T-helper 22 cell (primary cell): ENCODE measurements around the gene FBXO5.

Experiments
- DNase-seq: peaks from one replicate; pipeline ENCODE4 v3.0.0-alpha.2; 2020; ENCODE audit warnings: low read depth

The FBXO5 gene

DNA sequence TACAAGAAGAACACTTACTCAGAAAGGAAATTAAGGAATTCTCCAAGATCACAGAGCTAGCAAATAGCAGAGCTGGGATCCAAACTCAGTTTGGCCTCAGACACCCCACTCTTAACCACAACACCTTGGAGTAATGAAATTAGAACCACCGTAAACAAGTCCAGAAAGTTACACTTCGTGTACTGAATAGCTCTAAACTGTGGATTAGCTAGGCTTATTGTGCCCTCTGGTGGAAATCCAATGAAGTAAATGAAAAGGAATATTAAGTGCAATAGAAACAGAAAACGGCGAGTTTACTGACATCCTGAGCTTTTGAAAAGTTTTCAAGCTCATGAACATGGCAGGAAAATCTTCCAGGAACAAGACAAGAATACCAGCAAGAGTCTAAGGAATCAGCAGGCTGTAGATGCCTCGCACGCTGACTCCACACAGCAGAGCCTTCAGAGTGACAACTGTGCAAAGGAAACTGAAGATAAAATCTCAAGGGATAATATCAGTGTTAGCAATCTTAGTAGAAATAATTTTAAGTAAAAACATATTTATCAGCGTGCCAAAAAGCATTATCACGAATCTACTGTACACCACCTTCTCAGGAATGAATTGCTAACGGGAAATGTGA lies 34.6 kb downstream of the FBXO5 start:
- no peak for DNase-seq

DNA sequence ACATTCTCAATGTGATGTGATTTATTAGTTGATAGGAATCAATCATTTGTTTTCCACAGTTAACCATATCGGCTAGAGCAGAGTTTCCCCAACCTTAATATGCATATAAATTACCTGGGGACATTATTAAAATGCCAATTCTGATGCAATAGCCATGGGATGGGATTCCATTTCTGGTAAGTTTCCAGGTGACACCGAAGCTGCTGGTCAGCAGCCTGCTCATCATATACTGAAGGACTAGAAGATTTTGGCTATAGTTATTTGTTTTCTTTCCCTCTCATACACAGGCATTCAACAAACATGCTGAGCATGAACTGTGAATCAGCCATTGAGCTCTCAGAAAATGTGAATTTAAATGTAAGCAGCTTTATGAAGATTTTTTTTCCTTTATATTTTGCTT lies 35.8 kb downstream of the FBXO5 start:
- no peak for DNase-seq

DNA sequence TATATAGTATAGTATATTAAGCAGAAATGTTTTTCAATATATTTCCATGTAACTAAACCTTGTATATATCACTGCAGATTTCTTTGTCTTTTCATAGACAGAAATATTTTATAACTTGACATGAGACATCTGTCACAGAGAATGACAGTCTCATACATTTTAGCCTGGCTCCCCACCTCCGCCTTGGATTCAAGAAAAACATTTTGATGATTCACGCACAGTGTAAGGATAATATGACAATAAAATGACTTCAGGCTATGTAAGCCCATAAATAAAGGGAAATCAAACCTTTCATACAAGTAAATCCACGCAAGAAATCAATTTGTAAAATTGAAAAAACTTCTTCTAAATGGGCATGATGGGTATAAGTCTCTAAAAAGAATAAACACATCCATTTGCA lies 36.4 kb downstream of the FBXO5 start:
- no peak for DNase-seq

DNA sequence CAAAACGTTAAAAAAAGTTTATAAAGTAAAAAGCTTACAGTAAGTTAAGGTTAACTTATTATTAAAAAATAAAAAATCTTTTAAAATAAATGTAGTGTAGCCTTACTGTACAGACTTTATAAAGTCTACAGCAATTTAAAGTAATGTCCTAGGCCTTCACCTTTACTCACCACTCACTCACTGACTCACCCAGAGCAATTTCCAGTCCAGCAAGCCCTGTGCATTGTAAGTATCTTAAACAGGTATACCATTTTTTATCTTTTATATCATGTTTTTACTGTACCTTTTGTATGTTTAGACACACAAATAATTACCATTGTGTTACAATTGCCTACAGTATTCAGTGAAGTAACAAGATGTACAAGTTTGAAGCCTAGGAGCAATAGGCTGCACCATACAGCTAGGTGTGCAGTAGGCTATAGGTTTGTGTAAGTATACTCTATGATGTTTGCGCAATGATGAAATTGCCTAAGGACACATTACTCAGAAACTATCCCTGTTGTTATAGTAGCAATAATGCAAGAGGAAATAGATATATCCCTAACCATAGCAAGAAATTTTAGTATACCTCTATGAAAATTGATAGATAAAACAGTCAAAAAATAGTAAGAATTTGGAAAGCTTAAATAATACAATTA lies 39.5 kb downstream of the FBXO5 start:
- DNase-seq: no peak

DNA sequence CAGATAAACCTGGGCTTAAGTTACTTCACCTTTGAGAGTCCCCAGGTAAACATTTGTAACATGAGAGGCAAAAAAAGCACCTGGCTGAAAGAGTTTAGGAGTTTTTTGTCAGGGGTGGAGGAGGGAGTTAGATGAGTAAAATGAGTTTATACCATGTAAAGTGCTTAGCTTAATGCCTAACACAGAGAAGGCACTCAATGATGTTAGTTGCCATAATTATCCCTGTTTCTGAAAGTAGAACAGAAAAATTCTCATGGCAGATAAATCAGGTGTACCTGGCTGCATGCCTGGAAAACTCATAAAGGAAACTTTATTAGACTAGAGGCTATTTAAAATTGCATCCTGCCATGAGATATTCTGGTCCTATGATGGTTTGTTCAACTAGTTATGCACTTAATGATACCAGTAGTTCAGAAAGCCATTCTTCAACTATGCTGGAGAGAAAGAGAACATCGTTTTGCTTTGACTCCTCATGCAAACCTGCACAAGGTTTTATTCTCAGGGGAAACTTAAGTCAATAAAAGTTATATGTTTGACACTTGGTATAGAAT lies 40.4 kb downstream of the FBXO5 start:
- no peak for DNase-seq

DNA sequence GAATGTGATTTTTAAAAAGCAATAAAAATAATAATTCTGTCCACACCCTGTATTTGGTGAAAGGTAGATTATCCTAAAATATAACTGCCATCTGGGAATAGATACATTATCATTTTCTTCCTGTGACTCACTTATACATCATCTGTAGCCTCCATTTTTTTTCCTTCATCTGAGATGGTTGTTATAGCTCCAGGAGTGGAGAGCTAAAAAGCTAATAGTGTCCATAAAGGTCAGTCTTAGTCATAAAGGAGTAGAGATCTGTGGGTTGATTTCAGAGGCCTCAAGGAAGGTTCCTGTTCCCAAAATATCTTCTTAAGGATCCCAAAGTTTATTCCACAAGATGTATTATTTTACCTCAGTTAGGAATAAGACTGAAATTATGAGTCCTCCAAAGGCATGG lies 41.1 kb downstream of the FBXO5 start:
- no peak for DNase-seq

DNA sequence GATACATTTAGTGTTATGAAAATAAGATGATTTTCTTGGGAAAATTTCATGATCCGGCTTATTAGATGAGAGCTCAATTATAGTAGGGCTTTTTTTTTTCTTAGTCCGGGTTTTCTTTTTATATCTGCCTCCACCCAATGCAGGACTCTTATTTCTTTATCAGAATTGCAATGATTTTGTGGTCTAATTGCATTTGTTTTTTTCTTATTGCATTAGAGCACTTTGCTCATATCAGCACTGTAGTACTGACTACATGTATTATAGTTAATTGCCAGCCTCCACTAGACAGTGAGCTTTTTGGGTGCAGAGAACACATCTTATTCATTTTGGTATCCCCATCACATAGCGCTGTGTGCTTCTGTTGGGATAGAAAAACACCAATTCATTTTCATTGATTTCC lies 50.0 kb downstream of the FBXO5 start:
- no peak for DNase-seq

DNA sequence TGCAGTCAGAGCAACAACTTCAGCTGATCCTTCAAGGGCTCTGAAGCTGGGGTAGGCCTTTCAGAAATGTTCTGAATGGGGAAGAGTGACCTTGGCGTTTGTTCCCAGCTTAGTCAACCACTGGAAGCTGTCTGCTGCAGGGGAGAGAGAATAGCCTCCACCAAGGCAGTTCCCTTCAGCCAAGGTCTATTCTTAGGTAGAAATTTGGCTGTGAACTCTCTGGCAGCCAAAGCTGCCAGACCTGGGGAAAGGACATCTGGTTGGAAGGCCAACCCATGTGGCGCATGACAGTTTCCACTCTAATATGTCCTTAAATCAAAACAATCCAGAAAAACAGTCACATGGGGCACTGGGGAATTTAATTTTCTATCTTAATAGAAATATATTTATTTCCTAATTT lies 60.1 kb downstream of the FBXO5 start:
- DNase-seq: no peak
